Measurements from ENCODE around the gene HNRNPA2B1.
"Not testable (repeated sequence)": the region's sequence is repeated elsewhere in the genome, so short reads cannot be mapped to it uniquely, and the experiment has no call there.

The HNRNPA2B1 gene

DNA sequence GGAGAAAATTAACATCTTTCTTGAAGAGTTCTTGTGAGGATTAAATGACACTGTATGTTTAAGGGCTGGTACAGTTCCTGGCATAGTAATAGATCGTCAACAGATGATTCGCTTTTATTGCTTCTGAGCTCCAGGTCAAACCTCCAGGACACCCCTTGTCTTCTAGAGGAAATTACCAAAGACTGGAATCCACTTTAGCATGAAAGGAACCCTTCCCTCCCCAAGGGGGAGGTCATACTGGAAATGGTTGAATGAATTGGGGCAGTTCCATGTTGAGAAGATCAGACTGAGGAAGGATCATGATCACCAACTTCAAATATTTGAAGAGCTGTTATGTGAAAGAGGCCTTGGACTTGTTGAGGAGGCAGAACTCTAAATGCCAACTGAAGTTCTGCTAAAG is 39.6 kb downstream of the HNRNPA2B1 start:
- DNase-seq = no peak

DNA sequence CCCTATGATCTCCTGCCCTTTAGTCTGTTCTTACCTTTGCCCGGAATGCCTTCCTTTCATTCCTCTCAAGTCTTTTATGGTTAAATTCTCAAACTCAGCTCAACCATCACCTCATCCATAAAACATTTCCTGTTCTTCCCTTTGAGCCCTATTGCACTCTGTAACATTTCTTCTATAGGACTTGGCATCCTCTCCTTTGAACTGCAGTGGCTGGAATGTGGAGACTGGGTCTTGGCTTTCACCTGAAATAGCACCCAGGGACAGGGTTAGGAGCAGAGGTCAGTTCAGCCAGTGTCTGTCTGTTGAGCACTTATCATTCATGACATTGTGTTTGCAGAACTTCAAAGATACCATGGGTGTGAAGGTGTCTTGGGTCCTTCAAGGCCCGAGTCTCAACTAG is 41.3 kb downstream of the HNRNPA2B1 start:
- no peak for DNase-seq

DNA sequence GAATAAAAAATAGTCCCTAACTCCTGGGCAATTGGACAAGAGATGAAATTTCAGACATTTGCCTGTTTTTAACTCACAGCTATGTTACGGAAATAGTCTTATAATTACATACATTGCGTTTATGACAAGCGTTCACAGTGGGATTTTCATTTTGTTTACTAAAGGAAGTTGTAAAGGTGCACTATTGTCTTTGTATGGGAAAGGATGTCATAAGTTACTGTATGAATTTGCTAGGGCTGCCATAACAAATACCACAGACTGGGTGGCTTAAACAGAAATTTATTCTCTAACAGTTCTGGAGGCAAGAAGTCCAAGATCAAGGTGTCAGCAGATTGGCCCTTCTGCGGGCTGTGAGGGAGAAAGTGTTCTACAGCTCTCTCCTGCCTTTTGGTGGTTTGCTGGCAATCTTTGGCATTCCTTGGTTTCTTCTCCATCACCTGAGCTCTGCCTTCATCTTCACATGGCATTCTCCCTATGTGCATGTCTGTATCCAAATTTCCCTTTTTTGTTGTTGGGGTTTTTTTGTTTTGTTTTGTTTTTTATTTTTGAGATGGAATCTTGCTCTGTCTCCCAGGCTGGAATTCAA is 42.9 kb downstream of the HNRNPA2B1 start:
- no peak for DNase-seq

DNA sequence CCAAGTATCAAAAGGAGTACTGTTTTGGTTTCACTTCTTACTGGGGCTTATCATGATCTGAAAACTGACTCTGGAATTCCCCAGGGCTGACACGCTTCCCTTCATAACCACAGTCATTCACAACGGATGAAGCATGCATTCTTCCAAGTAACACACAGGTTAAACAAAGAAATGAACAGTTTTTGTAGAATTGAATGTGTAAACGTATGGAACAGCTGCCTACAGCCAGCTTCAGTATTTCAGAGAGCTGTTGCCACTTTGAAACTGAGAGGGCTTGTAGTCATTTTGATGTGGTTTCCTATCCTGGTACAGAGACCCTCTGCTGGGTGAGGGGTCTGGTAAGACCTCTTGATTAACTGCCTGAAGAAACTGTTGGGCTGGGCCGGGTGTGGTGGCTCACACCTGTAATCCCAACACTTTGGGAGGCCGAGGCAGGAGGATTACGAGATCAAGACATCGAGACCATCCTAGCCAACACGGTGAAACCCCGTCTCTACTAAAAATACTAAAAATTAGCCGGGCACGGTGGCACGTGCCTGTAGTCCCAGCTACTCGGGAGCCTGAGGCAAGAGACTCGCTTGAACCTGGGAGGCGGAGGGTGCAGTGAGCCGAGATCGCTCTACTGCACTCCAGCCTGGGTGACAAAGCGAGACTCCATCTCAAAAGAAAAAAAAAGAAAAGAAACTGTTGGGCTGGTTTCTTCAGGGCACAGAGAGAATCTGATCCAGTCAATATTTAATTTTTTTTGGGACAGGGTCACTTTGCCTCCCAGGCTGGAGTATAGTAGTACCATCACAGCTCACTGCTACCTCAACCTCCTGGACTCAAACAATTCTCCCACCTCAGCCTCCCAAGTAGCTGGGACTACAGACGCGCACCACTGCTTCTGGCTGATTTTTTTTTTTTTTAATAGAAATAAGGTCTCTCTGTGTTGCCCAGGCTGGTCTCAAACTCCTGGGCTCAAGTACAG is 43.8 kb downstream of the HNRNPA2B1 start:
- DNase-seq = peak; percentile 23

DNA sequence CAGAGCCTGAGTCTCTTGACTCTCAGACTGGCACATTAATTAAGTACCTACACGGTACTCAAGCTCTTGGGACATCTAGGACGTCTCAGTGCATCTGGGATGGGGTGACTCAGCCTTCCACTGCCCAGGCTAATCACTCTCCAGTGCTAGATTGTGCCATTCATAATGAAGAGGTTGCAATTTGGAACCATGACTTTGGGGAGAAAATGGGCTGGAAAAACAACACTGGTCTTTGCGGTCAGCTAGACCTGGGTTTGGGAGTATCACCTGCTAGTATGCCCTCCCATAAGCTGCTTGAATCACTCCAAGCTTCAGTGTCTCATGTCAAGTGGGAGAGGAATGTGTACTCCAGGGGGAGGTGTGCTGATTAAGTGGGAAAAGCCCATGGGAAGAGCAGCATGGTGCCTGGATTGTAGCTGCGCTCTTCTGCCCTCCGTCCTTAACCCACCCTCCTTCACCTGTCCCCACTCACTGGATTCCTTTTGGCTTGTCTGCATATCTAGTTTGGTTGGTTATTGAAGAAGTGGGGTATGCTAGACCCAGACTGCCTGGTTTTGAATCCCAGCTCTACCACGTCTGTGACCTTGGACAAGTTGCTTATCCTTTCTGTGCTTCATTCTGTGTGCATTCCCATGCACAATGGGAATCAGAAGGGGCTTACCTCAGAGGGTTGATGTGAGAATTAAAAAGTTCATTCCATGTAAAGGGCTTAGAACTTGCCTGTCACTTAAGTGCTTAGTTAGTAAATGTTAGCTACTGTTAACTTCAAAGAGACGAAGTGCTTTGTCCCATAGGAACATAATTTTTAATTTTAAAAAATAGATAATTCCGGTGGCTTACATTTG is 44.8 kb downstream of the HNRNPA2B1 start:
- no peak for DNase-seq

DNA sequence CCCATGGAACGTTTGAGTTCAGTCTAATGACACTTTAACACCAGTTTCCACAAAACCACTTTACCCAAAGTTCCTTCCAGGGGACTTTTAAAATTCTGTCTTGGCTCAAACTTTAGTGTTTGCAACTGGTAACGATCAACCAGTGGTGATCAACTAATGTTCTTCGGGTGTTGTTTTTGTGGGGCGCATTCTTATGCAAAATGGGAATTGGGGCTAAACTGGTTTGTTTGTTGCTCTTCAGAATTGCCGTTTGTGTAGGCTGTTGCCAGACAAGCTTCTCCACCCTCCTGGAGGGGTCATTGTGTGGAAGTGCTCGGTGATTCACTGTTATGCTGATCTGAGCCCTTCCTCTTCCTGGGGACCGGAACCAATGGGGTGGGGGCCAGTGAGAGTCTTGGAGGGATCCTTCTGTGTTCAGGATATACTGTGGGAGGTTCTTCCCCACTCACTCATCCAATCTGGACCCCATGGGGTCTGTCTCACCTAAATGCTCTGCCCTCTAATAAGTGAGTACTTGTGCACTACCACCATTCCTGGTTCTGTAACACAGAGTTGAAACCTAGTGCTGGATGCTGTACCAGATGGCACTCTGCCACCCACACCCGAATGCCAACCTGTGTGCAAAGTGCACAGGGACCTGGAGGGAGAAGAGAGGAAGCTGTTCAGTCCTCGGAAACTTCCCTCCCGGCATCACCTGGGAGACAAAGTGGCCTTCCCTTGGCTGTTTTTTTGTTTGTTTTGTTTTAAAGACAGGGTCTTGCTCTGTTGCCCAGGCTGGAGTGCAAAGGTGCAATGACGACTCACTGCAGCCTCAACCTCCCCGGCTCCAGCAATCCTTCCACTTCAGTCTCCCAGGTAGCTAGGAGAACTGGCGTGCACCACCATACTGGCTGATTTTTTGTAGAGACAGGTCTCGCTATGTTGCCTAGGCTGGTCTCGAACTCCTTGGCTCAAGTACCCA is 46.4 kb downstream of the HNRNPA2B1 start:
- DNase-seq = peak; percentile 13

DNA sequence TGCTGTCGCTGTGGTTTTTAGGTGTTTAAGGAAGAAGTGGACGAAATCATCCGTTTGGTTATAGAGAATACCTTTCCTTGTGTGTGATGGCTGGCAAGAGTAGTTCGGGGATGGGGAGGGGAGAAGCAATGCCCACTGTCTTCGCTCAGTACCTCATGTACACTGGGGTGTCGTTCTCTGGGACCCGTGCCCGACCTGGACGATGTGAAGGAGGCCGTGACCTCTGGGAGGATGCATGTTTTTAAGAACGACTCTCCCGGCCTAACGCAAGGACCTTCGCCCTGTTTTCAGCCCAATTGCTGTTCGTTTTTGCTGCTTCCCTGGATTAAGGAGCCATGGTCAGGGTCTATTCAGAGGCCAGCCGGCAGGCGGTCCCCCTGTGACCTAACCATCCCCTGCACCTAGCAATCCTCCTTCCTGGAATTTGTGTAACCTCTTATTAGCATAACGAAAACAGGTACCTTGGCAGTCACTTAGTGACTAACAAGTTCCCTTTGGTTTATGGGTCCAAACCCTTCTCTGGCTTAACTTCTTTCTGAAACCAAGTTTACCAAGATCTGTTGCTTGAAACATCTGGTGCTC is 47.2 kb downstream of the HNRNPA2B1 start:
- no peak for DNase-seq

DNA sequence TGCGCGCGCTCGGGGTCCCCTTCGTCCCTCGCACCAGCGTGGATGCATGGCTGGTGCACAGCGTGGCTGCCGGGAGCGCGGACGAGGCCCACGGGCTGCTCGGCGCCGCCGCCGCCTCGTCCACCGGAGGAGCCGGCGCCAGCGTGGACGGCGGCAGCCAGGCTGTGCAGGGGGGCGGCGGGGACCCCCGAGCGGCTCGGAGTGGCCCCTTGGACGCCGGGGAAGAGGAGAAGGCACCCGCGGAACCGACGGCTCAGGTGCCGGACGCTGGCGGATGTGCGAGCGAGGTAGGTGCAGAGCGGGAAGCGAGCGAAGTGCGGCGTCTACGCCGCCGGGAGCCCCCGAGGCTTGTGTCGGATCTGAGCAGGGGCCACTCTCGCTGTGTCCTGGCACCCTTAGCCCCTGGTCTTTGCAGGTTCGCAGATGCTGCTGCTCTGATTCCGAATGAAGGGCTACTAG is 47.7 kb downstream of the HNRNPA2B1 start:
- peak; percentile 28 for DNase-seq

DNA sequence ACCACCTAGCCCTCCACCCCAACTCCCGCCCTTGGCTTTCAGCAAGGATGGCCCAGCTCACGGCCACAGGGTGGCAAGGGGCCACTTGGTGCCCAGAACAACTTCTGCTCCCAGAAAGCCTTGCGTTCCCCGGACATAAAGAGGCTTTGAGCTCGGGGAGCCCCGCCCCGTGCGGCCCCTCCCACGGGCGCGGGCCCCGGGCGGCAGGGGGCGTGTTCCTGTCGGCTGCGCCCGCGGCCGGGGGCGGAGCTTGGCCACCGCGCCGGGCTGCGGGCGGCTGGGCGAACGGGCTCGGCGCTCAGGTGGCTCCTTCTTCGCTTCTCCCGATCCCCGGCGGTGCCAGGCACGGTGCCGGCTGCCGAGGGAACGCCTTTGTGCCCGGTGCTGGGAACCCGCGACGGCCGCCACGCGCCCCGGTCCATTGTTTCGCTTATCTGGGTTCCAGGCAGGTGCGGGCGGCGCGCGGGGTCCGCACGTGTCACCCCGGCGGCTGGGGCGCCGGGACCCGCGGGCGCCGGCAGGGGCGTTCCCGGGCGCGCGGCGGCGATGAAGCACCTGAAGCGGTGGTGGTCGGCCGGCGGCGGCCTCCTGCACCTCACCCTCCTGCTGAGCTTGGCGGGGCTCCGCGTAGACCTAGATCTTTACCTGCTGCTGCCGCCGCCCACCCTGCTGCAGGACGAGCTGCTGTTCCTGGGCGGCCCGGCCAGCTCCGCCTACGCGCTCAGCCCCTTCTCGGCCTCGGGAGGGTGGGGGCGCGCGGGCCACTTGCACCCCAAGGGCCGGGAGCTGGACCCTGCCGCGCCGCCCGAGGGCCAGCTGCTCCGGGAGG is 48.4 kb downstream of the HNRNPA2B1 start, which contains the start of gene NFE2L3:
NFE2L3 (plus strand) TSS at position 246 of the 829 bp plus-strand sequence; CDS start at position 547, 301 bp downstream.
- peak; percentile 79 for DNase-seq

DNA sequence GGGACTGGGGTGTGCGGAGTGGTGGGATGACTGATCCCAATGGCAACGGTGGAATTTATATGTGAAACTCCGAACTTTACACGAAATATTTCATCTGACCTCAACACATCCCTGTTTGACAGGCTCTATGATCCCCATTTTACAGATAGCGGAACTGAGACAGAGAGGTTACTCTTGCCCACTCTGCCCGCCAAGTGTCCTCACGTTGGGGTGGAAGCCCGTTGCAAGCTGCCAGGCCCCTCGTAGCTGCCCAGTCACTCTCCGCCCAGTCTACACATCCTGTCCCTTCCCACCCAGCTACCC is 48.9 kb downstream of the HNRNPA2B1 start:
- no peak for DNase-seq

DNA sequence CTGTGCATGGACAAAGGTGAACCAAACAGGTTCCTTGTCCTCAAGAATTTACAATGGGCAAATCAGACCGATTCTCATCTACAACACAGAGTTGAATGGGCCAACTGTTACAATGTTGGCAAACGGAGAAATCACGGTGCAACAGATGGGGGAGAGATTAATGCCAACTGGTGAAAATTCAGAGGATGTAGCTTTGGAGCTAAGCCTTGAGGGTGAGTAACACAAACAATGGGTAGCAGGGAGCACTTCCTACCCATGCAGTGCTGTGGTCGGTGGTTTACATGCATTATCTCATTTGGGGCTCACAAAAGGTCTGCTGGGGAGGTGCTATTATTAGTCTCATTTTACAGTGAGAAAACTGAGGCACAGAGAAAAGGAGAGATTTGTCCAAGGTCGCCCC is 49.5 kb downstream of the HNRNPA2B1 start:
- no peak for DNase-seq

DNA sequence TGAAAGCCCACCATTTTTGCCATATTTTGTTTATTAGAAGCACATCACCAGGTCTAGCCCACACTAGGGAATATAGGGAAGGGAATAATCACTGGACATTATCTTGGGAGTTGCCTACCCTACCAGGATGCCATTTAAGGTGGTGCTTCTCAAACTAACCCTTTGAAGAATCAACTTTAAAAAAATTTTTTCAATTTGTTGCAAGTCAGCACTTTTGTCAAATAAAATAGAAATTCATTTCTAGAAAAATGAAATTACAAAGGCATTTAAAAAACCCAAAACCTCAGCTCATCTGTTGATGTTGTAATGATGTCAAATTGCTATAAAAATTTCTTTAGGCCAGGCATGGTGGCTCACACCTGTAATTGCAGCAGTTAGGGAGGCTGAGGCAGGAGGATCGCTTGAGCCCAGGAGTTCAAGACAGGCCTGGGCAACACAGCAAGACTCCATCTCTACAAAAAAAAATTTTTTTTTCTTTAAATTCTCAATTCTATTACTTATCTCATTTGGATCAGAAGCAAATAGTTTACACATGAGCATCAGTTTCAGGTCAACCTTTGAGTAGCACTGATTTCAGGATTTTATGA is 51.1 kb downstream of the HNRNPA2B1 start:
- no peak for DNase-seq

DNA sequence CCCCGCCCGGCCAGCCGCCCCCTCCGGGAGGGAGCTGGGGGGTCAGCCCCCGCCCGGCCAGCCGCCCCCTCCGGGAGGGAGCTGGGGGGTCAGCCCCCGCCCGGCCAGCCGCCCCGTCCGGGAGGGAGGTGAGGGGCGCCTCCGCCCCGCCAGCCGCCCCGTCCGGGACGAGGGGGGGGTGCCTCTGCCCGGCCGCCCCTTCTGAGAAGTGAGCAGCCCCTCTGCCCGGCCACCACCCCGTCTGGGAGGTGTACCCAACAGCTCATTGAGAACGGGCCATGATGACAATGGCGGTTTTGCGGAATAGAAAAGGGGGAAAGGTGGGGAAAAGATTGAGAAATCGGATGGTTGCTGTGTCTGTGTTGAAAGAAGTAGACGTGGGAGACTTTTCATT is 52.2 kb downstream of the HNRNPA2B1 start:
- DNase-seq = not testable (repeated sequence)

DNA sequence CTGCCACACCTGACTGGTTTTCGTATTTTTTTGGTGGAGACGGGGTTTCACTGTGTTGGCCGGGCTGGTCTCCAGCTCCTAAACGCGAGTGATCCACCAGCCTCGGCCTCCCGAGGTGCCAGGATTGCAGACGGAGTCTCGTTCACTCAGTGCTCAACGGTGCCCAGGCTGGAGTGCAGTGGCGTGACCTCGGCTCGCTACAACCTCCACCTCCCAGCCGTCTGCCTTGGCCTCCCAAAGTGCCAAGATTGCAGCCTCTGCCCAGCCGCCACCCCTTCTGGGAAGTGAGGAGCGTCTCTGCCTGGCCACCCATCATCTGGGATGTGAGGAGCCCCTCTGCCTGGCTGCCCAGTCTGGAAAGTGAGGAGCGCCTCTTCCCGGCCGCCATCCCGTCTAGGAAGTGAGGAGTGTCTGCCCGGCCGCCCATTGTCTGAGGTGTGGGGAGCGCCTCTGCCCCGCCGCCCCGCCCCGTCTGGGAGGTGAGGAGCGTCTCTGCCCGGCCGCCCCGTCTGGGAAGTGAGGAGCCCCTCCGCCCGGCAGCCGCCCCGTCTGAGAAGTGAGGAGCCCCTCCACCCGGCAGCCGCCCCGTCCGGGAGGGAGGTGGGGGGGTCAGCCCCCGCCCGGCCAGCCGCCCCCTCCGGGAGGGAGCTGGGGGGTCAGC is 52.8 kb downstream of the HNRNPA2B1 start:
- not testable (repeated sequence) for DNase-seq

DNA sequence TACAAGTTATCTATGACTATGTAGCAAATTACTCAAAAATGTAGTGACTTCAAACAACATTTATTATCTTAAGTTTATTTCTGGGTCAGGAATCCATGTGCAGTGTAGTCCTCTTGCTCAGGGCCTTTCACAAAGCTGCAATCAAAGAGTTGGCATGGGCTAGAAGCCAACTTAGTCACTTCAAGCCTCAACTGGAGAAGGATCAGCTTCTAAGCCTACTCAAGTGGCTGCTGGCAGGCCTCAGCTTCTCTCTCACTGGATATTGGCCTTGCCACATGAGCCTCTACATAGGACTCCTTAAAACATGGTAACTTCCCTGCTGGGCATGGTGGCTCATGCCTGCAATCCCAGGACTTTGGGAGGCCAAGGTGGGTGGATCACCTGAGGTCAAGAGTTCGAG is 53.5 kb downstream of the HNRNPA2B1 start:
- no peak for DNase-seq

DNA sequence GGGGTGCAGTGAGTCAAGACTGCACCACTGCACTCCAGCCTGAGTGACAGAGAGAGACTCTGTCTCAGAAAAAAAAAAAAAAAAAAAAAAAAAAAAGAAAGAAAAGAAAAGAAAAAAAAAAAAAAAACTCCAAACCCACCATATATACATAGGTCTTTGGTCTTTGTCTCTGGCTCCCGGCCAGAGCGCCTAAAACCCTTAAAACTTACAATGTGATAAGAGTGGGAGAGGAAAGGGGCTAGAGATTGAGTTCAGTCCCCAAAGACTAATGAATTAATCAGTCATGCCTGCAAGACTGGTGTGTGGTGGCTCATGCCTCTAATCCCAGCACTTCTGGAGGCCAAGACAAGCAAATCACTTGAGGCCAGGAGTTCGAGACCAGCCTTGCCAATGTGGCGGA is 55.3 kb downstream of the HNRNPA2B1 start:
- DNase-seq = no peak

DNA sequence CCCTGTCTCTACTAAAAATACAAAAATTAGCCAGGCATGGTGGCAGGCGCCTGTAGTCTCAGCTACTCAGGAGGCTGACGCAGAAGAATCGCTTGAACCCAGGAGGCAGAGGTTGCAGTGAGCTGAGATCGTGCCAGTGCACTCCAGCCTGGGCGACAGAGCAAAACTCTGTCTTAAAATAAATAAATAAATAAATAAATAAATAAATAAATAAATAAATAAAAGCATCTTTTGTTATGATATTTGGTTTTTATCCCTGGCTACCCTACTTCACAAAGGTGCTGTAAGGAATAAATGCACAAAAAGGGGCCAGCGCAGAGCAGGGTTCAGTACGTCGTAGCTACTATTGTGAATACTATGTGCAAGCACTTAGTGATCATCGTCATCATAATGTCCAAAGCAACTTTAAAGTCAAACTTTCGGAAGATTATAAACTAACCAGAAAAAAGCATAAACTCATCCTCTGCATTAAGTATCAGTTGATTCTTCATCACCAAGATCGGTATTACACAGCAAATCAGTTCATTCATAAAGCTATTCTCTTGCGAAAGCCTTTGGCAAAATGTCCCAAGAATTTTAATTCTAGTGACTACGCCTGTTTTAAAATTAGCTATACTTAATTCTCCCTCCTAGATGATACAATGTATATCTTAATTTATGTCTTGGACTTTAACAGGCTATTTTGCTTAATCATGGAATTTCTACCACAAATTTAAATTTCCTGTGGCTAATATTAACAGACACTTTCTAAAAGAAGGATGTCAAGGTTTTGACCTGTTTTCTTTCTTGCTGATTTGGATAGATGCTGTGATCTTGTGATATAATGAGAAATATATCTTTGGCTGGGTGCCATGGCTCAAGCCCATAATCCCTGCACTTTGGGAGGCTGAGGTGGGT is 56.1 kb downstream of the HNRNPA2B1 start:
- no peak for DNase-seq

DNA sequence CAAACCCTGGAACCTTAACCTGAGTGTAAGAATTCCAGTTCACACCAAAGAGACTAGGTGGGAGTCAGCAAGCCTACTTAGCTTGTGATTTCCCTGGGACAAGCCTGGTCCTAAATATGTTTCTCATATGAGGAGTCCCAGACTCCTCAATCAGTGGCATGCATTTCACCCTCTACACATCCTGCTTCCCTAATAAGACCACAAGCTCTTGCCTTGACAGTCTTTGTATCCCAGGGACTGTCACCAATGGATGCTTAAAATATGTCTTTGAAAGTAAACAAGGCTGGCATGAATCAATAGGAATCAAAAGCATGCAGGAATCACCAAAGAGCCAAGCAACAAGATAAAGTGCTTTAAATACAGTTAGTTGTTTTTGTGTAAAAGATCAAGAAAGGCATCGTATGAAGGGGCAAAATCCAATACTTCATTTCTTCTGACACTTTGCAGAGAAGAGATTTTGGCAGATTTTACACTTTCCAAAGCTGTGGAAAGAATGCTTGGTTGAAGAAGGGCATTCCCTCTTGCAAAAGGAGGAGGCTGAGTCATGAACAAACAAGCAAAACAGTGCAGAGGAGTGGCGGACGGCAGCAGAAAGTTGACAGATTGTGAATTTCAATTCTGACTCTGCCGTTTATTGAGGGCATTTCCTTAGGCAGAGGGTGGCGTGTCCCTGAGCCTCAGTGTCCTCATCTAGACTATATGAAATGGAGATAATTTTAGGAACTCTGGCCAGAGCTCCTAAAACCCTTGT is 57.1 kb downstream of the HNRNPA2B1 start:
- no peak for DNase-seq
